HG03457 (cell line): ENCODE measurements around the gene CDH4.

ENCODE experiments used
- ATAC-seq: cut with Tn5 transposase; IDR thresholded peaks from one replicate; pipeline ENCODE4 v1.9.1; 2021; ENCODE audit warnings: moderate number of reproducible peaks; ENCODE audit not compliant: unreplicated experiment

The CDH4 gene

DNA sequence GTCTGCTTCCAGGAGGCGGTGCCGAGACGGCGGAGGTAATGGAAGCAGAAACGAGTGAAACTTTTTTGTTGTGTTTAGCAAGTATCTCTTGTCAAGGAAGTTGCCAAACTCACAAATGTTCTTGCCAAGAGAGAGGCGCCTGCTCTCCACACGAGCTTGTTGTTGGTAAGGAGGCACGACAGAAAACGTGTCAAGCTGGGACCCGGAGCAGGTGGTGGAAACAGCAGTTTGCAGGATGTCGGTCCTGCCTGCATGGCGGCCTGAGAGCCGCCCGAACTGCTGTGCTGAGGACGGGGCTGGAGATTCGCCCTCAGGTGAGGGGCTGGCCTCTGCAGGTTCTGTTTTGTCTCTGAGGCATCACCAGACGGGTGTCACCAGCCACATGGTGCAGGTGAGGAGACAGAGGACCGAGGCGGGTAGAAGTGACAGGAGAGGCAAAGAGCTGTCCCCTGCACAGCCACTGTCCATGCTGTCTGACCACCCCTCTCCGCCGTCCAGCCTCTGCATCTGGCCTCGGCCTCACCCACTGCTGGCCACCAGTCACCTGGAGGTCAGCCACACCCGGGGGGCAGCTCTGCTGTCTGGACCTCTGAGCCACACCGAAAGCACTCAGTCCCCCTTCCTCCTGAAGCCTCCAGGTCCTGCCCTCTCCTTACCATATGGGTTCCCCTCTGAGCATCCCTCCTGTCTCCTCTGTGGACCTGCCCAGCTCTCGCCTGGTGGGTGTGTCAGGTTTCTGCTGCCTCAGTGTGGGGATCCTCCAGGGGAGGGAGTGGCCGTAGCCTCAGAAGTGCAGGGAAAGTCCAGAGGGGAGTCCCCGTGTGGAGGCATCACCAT is 552.1 kb downstream of the CDH4 start:
- no peak for ATAC-seq

DNA sequence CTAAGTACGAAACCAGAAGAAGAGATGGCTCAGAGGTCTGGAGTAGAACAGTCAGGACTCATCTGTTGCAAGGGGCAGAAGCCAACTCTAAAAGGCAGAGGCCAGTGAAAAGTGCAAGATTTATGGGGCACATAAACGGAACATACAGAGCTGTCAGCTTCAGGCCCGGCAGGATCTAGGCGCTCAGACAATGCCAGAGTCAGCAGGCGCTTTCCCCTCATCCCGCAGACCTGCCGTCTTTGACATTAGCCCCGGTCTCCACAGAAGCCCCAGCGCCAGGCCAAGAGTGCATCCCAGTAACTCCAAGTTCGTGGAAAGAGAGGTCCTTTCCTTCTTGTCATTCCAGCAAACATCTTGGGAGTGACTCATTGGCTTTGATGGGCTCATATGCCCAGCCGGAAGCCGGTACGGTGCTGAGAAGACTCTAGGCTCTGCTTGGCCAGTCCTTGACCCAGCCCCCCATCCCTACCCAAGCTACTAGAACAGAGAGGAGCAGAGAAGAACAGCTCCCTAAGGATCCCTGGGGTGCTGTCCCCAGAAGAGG is 552.8 kb downstream of the CDH4 start:
- no peak for ATAC-seq

GRCh38 chr20:61805365-61805764 is 553.3 kb downstream of the CDH4 start:
- no peak for ATAC-seq

GRCh38 chr20:61805781-61806180 is 553.7 kb downstream of the CDH4 start:
- no peak for ATAC-seq

DNA sequence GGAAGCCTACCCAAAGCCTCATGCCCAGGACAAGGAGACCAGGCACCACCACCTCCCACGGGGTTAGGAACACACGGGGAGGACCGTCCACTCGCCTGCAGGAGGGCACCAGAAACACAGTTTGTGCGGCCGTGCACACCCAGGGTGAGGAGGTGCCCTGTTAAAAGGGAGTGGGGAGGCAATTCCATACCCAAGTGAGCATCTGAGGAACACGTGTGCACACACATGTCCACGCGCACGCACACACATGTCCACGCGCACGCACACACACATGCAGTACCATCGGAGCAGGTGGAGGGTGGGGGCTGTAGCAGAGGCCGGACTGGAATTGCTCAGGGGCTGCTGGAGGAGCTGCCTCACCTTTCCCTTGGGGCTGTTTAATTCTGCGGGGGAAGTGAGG is 554.3 kb downstream of the CDH4 start:
- no peak for ATAC-seq

DNA sequence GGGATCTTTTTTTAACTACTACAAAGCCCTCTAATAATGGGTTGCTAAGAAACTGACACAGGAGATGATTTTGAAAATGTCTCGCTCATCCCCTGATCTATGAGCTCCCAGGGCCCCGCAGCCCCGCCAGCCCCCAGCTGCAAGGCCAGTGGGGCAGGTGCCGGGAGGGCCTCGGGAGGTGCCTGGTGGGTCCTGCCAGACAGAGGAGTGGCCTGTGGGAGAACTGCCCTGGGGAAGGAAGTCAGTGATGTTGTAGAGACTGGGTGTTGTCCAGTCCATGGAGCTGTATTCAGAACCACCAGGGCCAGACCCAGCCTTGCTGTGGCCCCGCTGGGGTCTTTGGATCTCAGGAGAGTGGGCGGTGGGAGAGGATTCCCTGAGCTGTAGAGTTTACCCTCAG is 554.9 kb downstream of the CDH4 start:
- no peak for ATAC-seq

- ATAC-seq, result no peak
These were observed 555.6 kb downstream of the CDH4 start for GRCh38 chr20:61807471-61808160.

DNA sequence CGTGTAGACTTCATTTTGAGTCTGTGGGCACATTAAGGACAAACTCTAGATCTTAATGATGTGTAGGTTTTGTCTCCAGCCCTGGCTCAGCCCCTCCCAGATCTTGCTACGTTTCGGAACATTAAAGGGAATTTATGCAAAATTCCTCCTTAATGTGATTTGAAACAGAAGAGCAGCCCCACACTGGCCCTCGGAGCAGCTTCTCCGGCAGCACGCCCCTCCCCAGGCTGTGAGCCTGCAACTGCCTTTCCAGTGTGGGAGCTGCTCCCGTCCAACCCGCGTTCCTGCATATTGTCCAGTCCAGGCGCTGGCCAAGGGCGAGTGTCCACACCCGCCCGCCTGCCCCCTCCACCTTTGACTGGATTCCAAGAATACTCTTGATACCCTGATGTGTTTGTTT is 556.4 kb downstream of the CDH4 start:
- no peak for ATAC-seq

- ATAC-seq, result no peak
These were observed 557.1 kb downstream of the CDH4 start for GRCh38 chr20:61809006-61809770.

- ATAC-seq, result no peak
These were observed 558.1 kb downstream of the CDH4 start for GRCh38 chr20:61810066-61810737.

DNA sequence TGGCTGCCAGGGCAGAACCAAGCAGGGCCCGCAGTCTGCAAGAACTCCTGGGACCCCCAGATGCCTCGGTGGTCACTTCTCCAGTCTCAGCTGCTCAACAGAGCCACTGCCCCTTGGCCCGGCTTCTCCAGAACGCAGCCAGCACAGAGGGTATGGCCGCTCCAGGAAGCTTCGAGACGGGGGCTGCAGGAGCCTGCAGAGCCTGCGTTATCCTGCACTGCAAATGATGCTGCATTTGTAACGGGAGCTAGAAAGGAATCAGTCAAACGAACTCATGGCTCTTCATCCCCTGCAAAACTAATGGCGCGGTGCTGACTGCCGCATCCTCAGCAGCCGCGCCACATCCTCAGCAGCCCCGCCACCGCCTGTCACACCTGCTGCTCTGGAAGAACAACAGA is 558.7 kb downstream of the CDH4 start:
- no peak for ATAC-seq

DNA sequence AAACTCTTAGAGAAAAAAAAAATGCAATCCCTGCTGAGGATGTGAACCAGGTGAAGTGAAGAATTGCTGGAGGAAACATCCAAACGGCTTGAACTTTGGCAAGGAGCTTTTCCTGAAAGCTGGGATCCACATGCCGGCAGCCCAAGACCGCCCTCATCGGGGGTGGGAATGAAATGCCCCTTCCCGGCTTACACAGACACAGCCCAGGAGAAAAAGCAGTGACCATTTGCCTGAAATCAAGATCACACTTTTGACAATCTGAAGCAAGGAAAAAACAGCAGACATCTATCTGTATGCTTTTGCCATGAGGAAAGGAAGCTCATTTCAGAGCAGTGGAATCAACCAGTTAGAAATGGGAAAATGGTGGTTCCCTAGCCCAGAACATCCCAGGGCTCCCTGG is 559.1 kb downstream of the CDH4 start:
- ATAC-seq, result no peak

DNA sequence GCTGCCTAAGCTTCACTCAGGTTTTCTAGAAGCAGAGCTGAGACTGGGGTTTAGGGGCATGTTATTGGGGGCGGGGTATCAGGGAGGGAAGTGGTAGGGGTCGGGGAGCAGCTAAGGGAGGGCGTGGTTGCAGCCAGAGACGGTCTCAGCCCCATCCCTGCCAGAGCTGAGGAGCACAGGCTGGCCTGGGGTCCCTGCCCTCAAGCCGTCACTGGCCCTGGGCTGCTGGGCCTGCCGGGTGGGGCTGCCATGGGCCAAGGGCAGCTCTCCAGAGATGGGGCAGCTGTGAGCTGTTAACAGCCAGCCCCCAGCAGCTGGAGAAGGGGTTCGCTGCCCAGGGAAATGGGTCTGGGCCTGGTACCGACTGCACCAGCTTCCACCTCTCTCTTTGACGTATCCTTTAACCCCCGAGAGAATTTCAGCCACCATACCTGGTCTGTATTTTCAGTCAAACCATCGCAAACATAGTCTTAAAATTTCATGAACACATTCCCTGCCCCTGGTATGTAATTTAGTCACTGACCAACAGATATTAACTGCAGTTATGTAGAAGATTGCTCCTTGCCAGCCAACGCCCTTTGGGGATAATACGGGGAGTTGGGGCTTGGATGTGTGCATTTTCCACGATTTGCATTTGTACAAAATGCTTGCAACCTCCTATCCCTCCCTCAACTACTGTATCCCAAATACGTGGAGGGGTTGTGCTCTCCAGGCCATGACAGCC is 560.2 kb downstream of the CDH4 start:
- no peak for ATAC-seq

DNA sequence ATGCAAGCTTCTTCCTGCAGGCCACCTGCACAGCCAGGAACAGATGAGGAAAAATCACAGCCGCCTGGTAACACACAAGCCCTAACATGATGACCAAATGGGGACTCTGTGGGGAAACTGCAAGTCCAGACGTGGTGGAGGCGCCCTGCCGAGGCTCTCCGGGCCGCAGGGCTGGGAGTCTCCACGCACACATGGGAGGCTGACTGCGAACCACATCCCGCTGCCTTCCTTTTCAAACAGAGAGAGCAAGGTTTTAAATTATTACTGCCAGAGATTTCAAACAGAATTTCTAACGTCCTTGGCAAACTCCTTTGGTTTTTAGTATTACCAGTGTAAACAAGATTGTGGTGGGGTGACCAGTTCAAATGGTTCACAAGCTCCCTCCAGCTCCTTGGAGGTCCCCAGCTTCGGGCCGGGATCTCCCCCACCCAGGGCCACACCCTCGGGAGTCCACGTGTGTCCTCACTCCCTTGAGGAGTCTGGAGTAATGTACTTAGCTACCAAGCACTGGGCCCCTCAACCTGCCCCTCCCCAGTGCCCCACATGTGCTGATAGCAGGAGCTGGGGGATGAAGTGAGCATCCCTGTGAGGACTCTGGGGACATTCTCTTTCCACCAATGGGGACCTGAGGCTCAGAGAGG is 560.9 kb downstream of the CDH4 start:
- no peak for ATAC-seq

- ATAC-seq, result no peak
These were observed 561.7 kb downstream of the CDH4 start for GRCh38 chr20:61813791-61814190.

DNA sequence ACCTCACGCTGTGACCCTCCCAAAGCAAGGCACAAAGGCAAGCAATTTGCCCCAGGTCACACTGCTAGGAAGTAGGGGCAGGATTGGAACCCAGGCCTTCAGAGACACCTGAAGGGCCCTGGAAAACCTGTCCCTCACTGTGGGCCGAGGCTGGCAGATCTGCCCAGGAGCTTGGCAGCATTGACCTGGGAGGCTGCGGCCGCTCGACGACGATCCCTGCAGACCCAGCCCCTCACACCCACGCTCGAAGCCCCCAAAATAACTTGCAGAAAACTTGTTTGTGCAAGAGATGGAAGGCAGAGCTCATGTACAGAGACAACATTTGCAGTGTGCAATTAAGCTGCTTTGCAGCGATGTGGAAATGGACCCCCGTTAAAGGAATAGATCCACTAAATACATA is 562.2 kb downstream of the CDH4 start:
- ATAC-seq, result no peak

DNA sequence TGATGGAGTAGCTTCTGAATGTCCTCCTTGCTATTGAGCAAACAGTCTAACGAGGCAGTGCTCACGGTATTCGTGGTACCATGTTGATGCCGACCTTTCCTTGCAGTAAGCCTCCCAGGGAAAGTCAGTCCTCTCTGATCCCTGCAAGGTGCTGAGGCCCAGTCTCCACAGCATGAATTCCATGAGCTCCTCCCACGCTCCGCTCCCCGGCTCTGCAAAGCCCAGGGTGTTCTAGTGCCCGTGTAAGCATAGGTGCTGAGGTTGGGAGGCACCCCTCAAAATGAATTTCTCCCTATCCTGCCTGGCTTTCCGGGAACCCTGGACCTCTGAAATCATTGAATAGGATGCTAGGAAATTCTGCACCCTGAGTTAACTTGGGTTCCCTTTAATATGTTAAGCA is 562.7 kb downstream of the CDH4 start:
- ATAC-seq, result no peak

GRCh38 chr20:61815176-61815575 is 563.1 kb downstream of the CDH4 start:
- ATAC-seq, result no peak

GRCh38 chr20:61815678-61816077 is 563.6 kb downstream of the CDH4 start:
- ATAC-seq, result no peak
